HG02884 (cell line): ENCODE measurements around the gene GPN1.
"Not testable (repeated sequence)": the region's sequence is repeated elsewhere in the genome, so short reads cannot be mapped to it uniquely, and the experiment has no call there.

Source experiments
- ATAC-seq: cut with Tn5 transposase; IDR thresholded peaks from one replicate; pipeline ENCODE4 v1.9.1; 2021; ENCODE audit warnings: mild to moderate bottlenecking, moderate library complexity; ENCODE audit not compliant: unreplicated experiment

GPN1 gene

GRCh38 chr2:27628767-27629709 lies at the start of gene GPN1, which contains the start of gene CCDC121:
Gene GPN1, plus strand, starts transcription at chr2:27629050. Its CDS starts 9 bp downstream, at chr2:27629059.
Gene CCDC121, minus strand, starts transcription at chr2:27629012. Its CDS starts 1,213 bp downstream, at chr2:27627799.
- ATAC-seq, result peak; percentile 94

GRCh38 chr2:27581417-27582128 lies 47.3 kb upstream of the GPN1 start:
- no peak for ATAC-seq

GRCh38 chr2:27582129-27582694 lies 46.6 kb upstream of the GPN1 start:
- ATAC-seq, result no peak

GRCh38 chr2:27582695-27583389 lies 46.0 kb upstream of the GPN1 start, which contains the start of gene ZNF512:
Gene ZNF512, plus strand, starts transcription at chr2:27583042. Its CDS starts 71 bp downstream, at chr2:27583113.
- ATAC-seq, result peak; percentile 88

GRCh38 chr2:27583390-27583915 lies 45.4 kb upstream of the GPN1 start:
- ATAC-seq, result no peak

GRCh38 chr2:27584597-27584996 lies 44.3 kb upstream of the GPN1 start:
- ATAC-seq, result no peak

- no peak for ATAC-seq
Measured at GRCh38 chr2:27587025-27587424, 41.8 kb upstream of the GPN1 start.

GRCh38 chr2:27588308-27588707 lies 40.5 kb upstream of the GPN1 start:
- ATAC-seq, result no peak

GRCh38 chr2:27591745-27592144 lies 37.1 kb upstream of the GPN1 start:
- no peak for ATAC-seq

GRCh38 chr2:27593240-27593639 lies 35.6 kb upstream of the GPN1 start:
- no peak for ATAC-seq

GRCh38 chr2:27594020-27594703 lies 34.7 kb upstream of the GPN1 start:
- ATAC-seq, result not testable (repeated sequence)

- ATAC-seq, result not testable (repeated sequence)
Measured at GRCh38 chr2:27595412-27595811, 33.4 kb upstream of the GPN1 start.

GRCh38 chr2:27596627-27597026 lies 32.2 kb upstream of the GPN1 start:
- no peak for ATAC-seq

GRCh38 chr2:27606611-27607010 lies 22.2 kb upstream of the GPN1 start:
- ATAC-seq, result no peak

- no peak for ATAC-seq
Measured at GRCh38 chr2:27613985-27614384, 14.9 kb upstream of the GPN1 start.

GRCh38 chr2:27615316-27615715 lies 13.5 kb upstream of the GPN1 start:
- no peak for ATAC-seq

GRCh38 chr2:27621524-27621923 lies 7.3 kb upstream of the GPN1 start:
- ATAC-seq, result no peak

- ATAC-seq, result no peak
Measured at GRCh38 chr2:27622921-27623384, 5.9 kb upstream of the GPN1 start.

- ATAC-seq, result no peak
Measured at GRCh38 chr2:27624943-27625342, 3.9 kb upstream of the GPN1 start.

- not testable (repeated sequence) for ATAC-seq
Measured at GRCh38 chr2:27626323-27626722, 2.5 kb upstream of the GPN1 start.
